ENCODE results near the gene MRPS31.
"Not testable (repeated sequence)": the region's sequence is repeated elsewhere in the genome, so short reads cannot be mapped to it uniquely, and the experiment has no call there.

DNA sequence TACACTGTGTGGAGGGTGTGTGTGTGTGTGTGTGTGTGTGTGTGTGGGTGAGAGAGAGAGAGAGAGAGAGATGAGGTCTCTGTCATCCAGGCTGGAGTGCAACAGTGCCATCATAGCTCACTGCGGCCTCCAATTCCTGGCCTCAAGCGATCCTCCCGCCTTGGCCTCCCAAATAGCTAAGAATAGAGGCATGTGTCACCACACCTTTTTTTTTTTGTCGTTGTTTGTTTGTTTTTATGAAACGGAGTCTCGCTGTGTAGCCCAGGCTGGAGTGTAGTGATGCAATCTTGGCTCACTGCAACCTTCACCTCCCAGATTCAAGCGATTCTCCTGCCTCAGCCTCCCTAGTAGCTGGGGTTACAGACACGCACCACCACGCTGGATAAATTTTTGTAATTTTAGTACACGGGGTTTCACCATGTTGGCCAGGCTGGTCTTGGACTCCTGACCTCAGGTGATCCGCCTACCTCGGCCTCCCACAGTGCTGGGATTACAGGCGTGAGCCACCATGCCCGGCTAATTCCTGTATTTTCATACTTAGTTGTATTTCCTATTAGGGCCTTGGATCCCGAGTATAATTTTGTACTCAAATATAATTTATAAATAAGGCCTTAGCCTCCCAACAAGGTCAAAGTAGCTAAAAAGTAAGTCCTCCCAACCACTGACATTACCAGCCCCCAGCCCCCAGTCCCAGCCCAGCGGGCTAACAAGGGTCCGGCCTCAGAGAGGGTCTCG is 17.7 kb upstream of the MRPS31 start:
- TF ChIP-seq, protein P1, sequence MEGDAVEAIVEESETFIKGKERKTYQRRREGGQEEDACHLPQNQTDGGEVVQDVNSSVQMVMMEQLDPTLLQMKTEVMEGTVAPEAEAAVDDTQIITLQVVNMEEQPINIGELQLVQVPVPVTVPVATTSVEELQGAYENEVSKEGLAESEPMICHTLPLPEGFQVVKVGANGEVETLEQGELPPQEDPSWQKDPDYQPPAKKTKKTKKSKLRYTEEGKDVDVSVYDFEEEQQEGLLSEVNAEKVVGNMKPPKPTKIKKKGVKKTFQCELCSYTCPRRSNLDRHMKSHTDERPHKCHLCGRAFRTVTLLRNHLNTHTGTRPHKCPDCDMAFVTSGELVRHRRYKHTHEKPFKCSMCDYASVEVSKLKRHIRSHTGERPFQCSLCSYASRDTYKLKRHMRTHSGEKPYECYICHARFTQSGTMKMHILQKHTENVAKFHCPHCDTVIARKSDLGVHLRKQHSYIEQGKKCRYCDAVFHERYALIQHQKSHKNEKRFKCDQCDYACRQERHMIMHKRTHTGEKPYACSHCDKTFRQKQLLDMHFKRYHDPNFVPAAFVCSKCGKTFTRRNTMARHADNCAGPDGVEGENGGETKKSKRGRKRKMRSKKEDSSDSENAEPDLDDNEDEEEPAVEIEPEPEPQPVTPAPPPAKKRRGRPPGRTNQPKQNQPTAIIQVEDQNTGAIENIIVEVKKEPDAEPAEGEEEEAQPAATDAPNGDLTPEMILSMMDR (IDR thresholded peaks at IDR 0.05): not testable (repeated sequence)
- TF ChIP-seq POLR2A (IDR thresholded peaks at IDR 0.05): not testable (repeated sequence)
